ENCODE data around the gene IKZF4. TPM values are rescaled to one million over a fixed set of nuclear protein-coding genes. Genes with fewer than 3 reads are reported as not detected.

Gene IKZF4
- total RNA-seq, 1 experiment from 2014 or later: 8.5 TPM

GRCh38 chr12:56046027-56046780 is 25.4 kb downstream of the IKZF4 start:
- ChIA-PET CTCF (interaction anchor here (0.8 to 2.4 kb wide), 7 partner anchors 14 to 308 kb away, joined by 3 to 13 read pairs (median 5); partner anchors contain the start of genes PA2G4 and ZC3H10), POLR2A (interaction anchor here (1.0 to 3.6 kb wide), 6 partner anchors 11 to 217 kb away, joined by 3 to 19 read pairs (median 4); partner anchors contain the start of genes DNAJC14, ESYT1, RPL41 and SUOX), RAD21 (ENCODE audit: low non-redundant PET in 1 of 2, low total read pairs in 2 of 2, uncharacterized antibody in 2 of 2, unreplicated experiment in 2 of 2) (no interaction called here)
- H3K9me2 ChIP-seq (ENCODE audit: insufficient read depth): no peaks in the 10 kb centered on the region
- peak overlapping the region; percentile 46 for H3K27ac ChIP-seq (ENCODE audit: low read depth, low read length)
- H3K79me2 ChIP-seq (ENCODE audit: insufficient read depth, low read length): peaks cover 23% of the 10 kb centered on the region
- H3K36me3 ChIP-seq (ENCODE audit: control insufficient read depth in 1 of 2, insufficient read depth in 2 of 2, low read length in 2 of 2): peaks cover 14 to 31% of the 10 kb centered on the region in 2 experiments; a peak in 3 of 4 replicates
- H3K4me3 ChIP-seq (replicated peaks in 1 of 2; ENCODE audit: low read depth in 1 of 2, low read length in 2 of 2): no peak overlapping the region
- H3K9me3 ChIP-seq (ENCODE audit: control insufficient read depth in 1 of 2, insufficient read depth in 1 of 2, low read depth in 1 of 2, low read length in 2 of 2): no peaks in the 10 kb centered on the region
- H4K20me1 ChIP-seq (ENCODE audit: insufficient read depth): peaks cover 14% of the 10 kb centered on the region; the same call in 1 of the 2 replicates
- H3K4me2 ChIP-seq (ENCODE audit: low read length): no peak overlapping the region
- H2AFZ ChIP-seq (ENCODE audit: low read depth, low read length, poor library complexity, severe bottlenecking): no peak overlapping the region
- no peak overlapping the region for H3K9ac ChIP-seq (ENCODE audit: low read length)
- TF ChIP-seq FOSL1 (IDR thresholded peaks at IDR 0.05; ENCODE audit: low read depth): no peak
- TF ChIP-seq ZNF274 (IDR thresholded peaks at IDR 0.05; ENCODE audit: low read depth, low read length): no peak
- TF ChIP-seq SIN3A (IDR thresholded peaks at IDR 0.05; ENCODE audit: low read depth): 0 out of 2 replicates have a peak, but pooled peaks have one; percentile 5
- ATAC-seq (peak; percentile 1; the same call in 1 of the 2 replicates), DNase-seq (ENCODE audit: low read depth, low spot score) (no peak)
- no peaks in the 10 kb centered on the region for H3K27me3 ChIP-seq (ENCODE audit: insufficient read depth, low read length)
- no TSS peak for BruUV-seq (replicated peaks)
- H3K4me1 ChIP-seq (ENCODE audit: control insufficient read depth in 1 of 2, insufficient read depth in 2 of 2, low read length in 2 of 2): peaks cover 6 to 31% of the 10 kb centered on the region in 2 experiments; a peak in 3 of 4 replicates
- intact Hi-C loops (cut with micrococcal nuclease): loop anchor here (2.0 kb wide), 2 partner anchors 59 to 73 kb away; partner anchors contain the start of genes PA2G4 and ZC3H10

GRCh38 chr12:56053407-56053893 is 32.6 kb downstream of the IKZF4 start:
- Histone ChIP-seq H3K4me2 (ENCODE audit: low read length) (peak overlapping the region; percentile 27; the same call in 1 of the 2 replicates), H3K4me1 (ENCODE audit: control insufficient read depth in 1 of 2, insufficient read depth in 2 of 2, low read length in 2 of 2) (peaks cover 15 to 31% of the 10 kb centered on the region in 2 experiments), H3K27me3 (ENCODE audit: insufficient read depth, low read length) (no peaks in the 10 kb centered on the region), H3K4me3 (replicated peaks in 1 of 2; ENCODE audit: low read depth in 1 of 2, low read length in 2 of 2) (no peak overlapping the region), H3K9ac (ENCODE audit: low read length) (no peak overlapping the region), H2AFZ (ENCODE audit: low read depth, low read length, poor library complexity, severe bottlenecking) (no peak overlapping the region), H3K9me3 (ENCODE audit: control insufficient read depth in 1 of 2, insufficient read depth in 1 of 2, low read depth in 1 of 2, low read length in 2 of 2) (no peaks in the 10 kb centered on the region), H3K36me3 (ENCODE audit: control insufficient read depth in 1 of 2, insufficient read depth in 2 of 2, low read length in 2 of 2) (no peaks in the 10 kb centered on the region), H3K79me2 (ENCODE audit: insufficient read depth, low read length) (no peaks in the 10 kb centered on the region), H3K27ac (ENCODE audit: low read depth, low read length) (no peak overlapping the region), H3K9me2 (ENCODE audit: insufficient read depth) (no peaks in the 10 kb centered on the region), H4K20me1 (ENCODE audit: insufficient read depth) (no peaks in the 10 kb centered on the region)
- DNase-seq (ENCODE audit: low read depth, low spot score) (no peak), ATAC-seq (no peak)
- RAD21 ChIA-PET (ENCODE audit: low non-redundant PET in 1 of 2, low total read pairs in 2 of 2, uncharacterized antibody in 2 of 2, unreplicated experiment in 2 of 2): no interaction called here
- TF ChIP-seq RAD21 (IDR thresholded peaks at IDR 0.05; ENCODE audit: low read depth) (no peak), MAX (IDR thresholded peaks at IDR 0.05) (no peak), FOSL1 (IDR thresholded peaks at IDR 0.05; ENCODE audit: low read depth) (no peak), SP1 (IDR thresholded peaks at IDR 0.05; ENCODE audit: low read depth) (no peak), POLR2AphosphoS5 (IDR thresholded peaks at IDR 0.05; ENCODE audit: low read depth, low read length) (no peak), ELF1 (IDR thresholded peaks at IDR 0.05; ENCODE audit: borderline replicate concordance, low read depth) (no peak), EGR1 (IDR thresholded peaks at IDR 0.05; ENCODE audit: low read depth) (no peak)
- CTCF ChIA-PET: no interaction called here
- POLR2A ChIA-PET: interaction anchor here (1.0 to 2.0 kb wide), 2 partner anchors 52 to 63 kb away, joined by 3 to 6 read pairs; partner anchors contain the start of gene RPL41
- BruUV-seq (replicated peaks): no TSS peak
- intact Hi-C loops (cut with micrococcal nuclease): no loop called here

Data from HCT116 (cell line).